Body of pancreas (tissue), 4 donors: ENCODE data around the gene ITGB2.

Source experiments
- CTCF ChIP-seq, 7 experiments: fragments of 450-650 bp in 4 of 7; fragments of 200-600 bp in 3 of 7; sonication (generic) in 3 of 7; IDR thresholded peaks; one replicate each; pipeline ENCODE4 v1.5.1; 2016 to 2019; ENCODE audit warnings: antibody characterized with exemption in 7 of 7
- POLR2A ChIP-seq, 3 donors: fragments of 450-650 bp; IDR thresholded peaks; one replicate each; pipeline ENCODE4 v1.6.1; 2016; ENCODE audit warnings: antibody characterized with exemption in 3 of 3, mild to moderate bottlenecking in 2 of 3

- TF ChIP-seq CTCF (IDR thresholded peaks at IDR 0.05) (no peak), POLR2A (IDR thresholded peaks at IDR 0.05) (no peak)
Observed at GRCh38 chr21:44919913-44920693, 596 bp downstream of the ITGB2 start.
